GM12878 (cell line): ENCODE measurements around the gene NCAM1. TPM values are rescaled to one million over a fixed set of nuclear protein-coding genes. Genes with fewer than 3 reads are reported as not detected.

ENCODE experiments used
- ATAC-seq: fragments of 200-7000 bp; cut with Tn5 transposase; 3 replicates; pipeline ENCODE4 v1.9.1; 2020; ENCODE audit warnings: mild to moderate bottlenecking, moderate library complexity
- BruUV-seq: library from RNA; stranded (reverse); fragments of 400-500 nt; replicated peaks from 2 replicates; lab custom pipeline; 2021; lab: Mats Ljungman, UMichigan
- CTCF ChIA-PET: fragments of 300-600 bp; sonication (Branson Sonifier 250); formaldehyde crosslinking; extraction: SDS; loops from one replicate; lab custom pipeline; 2021; ENCODE audit warnings: inconsistent platforms; lab: Yijun Ruan, JAX
- POLR2A ChIA-PET: fragments of 350-600 bp; formaldehyde crosslinking; extraction: SDS; loops from one replicate; lab custom pipeline; 2021; ENCODE audit warnings: inconsistent platforms; lab: Charles Lee
- RAD21 ChIA-PET: fragments of 300-600 bp; sonication (Branson Sonifier 250); formaldehyde crosslinking; loops from one replicate; lab custom pipeline; 2023; ENCODE audit warnings: antibody characterized with exemption; ENCODE audit not compliant: unreplicated experiment; lab: Charles Lee
- SMC1A ChIA-PET: fragments of 300-600 bp; sonication (Branson Sonifier 250); formaldehyde crosslinking; loops from one replicate; lab custom pipeline; 2023; ENCODE audit not compliant: unreplicated experiment, uncharacterized antibody; lab: Charles Lee
- DNase-seq: peaks from one replicate; pipeline ENCODE4 v3.0.0-alpha.2; 2011; ENCODE audit warnings: low read depth, low spot score
- FAIRE-seq: peaks from 3 replicates; lab custom pipeline; 2011; peaks lifted over from hg19 to GRCh38; lab: Jason Lieb, UNC
- H2AFZ ChIP-seq: 2 replicates; pipeline ENCODE4 v1.6.0; 2011; ENCODE audit warnings: low read depth, low read length, control low read depth; ENCODE audit not compliant: control insufficient read depth
- H3K27ac ChIP-seq: 2 replicates; pipeline ENCODE4 v1.5.1; 2011; ENCODE audit warnings: control low read depth; ENCODE audit not compliant: control insufficient read depth, insufficient read depth
- H3K27me3 ChIP-seq, 2 experiments: replicated peaks in 1 of 2; 2 replicates each; pipeline versions ENCODE4 v1.6.0 to v1.6.1; 2011; ENCODE audit warnings: low read length in 1 of 2; ENCODE audit not compliant: control insufficient read depth in 2 of 2, insufficient read depth in 2 of 2
- H3K36me3 ChIP-seq, 2 experiments: 2 replicates each; pipeline ENCODE4 v1.5.1; 2011; ENCODE audit warnings: low read length in 1 of 2; ENCODE audit not compliant: control insufficient read depth in 2 of 2, insufficient read depth in 2 of 2
- H3K4me1 ChIP-seq: 2 replicates; pipeline ENCODE4 v1.6.1; 2011; ENCODE audit warnings: mild to moderate bottlenecking, low read length, moderate library complexity, mixed read lengths; ENCODE audit not compliant: control insufficient read depth, insufficient read depth
- H3K4me2 ChIP-seq: 2 replicates; pipeline ENCODE4 v1.6.0; 2011; ENCODE audit warnings: control low read depth; ENCODE audit not compliant: control insufficient read depth, insufficient read depth
- H3K4me3 ChIP-seq: fragments of 200-600 bp; sonication (generic); 2 replicates; pipeline ENCODE4 v1.5.1; 2016
- H3K79me2 ChIP-seq: 2 replicates; pipeline ENCODE4 v1.6.0; 2011; ENCODE audit warnings: low read length; ENCODE audit not compliant: control insufficient read depth, insufficient read depth
- H3K9ac ChIP-seq: 2 replicates; pipeline ENCODE4 v1.8.0; 2011; ENCODE audit warnings: low read length, control low read depth, mixed read lengths; ENCODE audit not compliant: control insufficient read depth, insufficient read depth
- H3K9me3 ChIP-seq: replicated peaks from 3 replicates; pipeline ENCODE4 v1.5.1; 2011; ENCODE audit warnings: mild to moderate bottlenecking, low read length; ENCODE audit not compliant: control insufficient read depth, insufficient read depth
- H4K20me1 ChIP-seq: 2 replicates; pipeline ENCODE4 v1.6.0; 2011; ENCODE audit not compliant: control insufficient read depth, insufficient read depth
- ASH2L ChIP-seq: fragments of 300-600, 200-600 bp; sonication (generic); IDR thresholded peaks from 2 replicates; pipeline ENCODE4 v1.6.1; 2017; ENCODE audit warnings: low read depth, mild to moderate bottlenecking, borderline replicate concordance
- CBFB ChIP-seq: IDR thresholded peaks from 2 replicates; pipeline ENCODE4 v1.6.1; 2016; ENCODE audit warnings: antibody characterized with exemption, low read depth
- SMAD5 ChIP-seq: IDR thresholded peaks from 2 replicates; pipeline ENCODE4 v1.6.1; 2016; ENCODE audit warnings: antibody characterized with exemption, low read depth
- SUPT20H ChIP-seq: IDR thresholded peaks from 2 replicates; pipeline ENCODE4 v1.6.1; 2011; ENCODE audit warnings: low read depth, mild to moderate bottlenecking, low read length, moderate library complexity, borderline replicate concordance; ENCODE audit not compliant: control insufficient read depth
- TAF1 ChIP-seq: IDR thresholded peaks from 2 replicates; pipeline ENCODE4 v1.6.1; 2011; ENCODE audit warnings: mild to moderate bottlenecking, low read depth, low read length, borderline replicate concordance
- ZBTB11 ChIP-seq: fragments of 450-650 bp; formaldehyde crosslinking; IDR thresholded peaks from 2 replicates; pipeline ENCODE4 v1.5.0; 2022; ENCODE audit warnings: mild to moderate bottlenecking, missing genetic modification characterization
- ZNF207 ChIP-seq: fragments of 450-650 bp; IDR thresholded peaks from 2 replicates; pipeline ENCODE4 v1.6.1; 2014; ENCODE audit warnings: antibody characterized with exemption, mild to moderate bottlenecking, borderline replicate concordance
- ZNF24 ChIP-seq: fragments of 450-650 bp; IDR thresholded peaks from 2 replicates; pipeline ENCODE4 v1.6.1; 2017; ENCODE audit warnings: antibody characterized with exemption, mild to moderate bottlenecking
- WGBS: methylation state at CpG from one replicate; pipeline ENCODE4 v1.1.6; 2016; ENCODE audit warnings: low lambda C conversion rate; ENCODE audit not compliant: insufficient replicate concordance, insufficient coverage; ENCODE audit errors: missing lambda C conversion rate; 5-methylcytosine and 5-hydroxymethylcytosine counted together
- in situ Hi-C: fragments of 300-500 bp; cut with MboI; formaldehyde crosslinking; loops from 9 replicates; pipeline ENCODE4 v1.14.3; 2018; ENCODE audit warnings: mixed read lengths
- intact Hi-C: fragments of 100-400 bp; cut with micrococcal nuclease; formaldehyde crosslinking; loops from one replicate; pipeline ENCODE4 v1.14.2; 2022; ENCODE audit not compliant: unreplicated experiment
- polyA plus RNA-seq, 11 experiments: library from polyadenylated mRNA; depleted of rRNA in 4 of 11; unstranded in 6 of 11; stranded (reverse) in 5 of 11; fragments of >200 nt; fragmentation: Nextera tagmentation in 4 of 11; fragmentation: Illumina TruSeq in 1 of 11; extraction: Ambion mirVana in 4 of 11; extraction: Trizol in 1 of 11; gene quantifications; 1 replicate in 1 of 11; 2 replicates in 10 of 11; pipeline versions ENCODE4 v1.2.1 to v1.2.3, GENCODE V29; 2011 to 2016; ENCODE audit warnings: inconsistent platforms in 2 of 11, missing spikeins in 2 of 11, low read depth in 1 of 11
- total RNA-seq, 4 experiments: library from RNA; depleted of rRNA in 3 of 4; stranded (reverse); fragments of >200 nt in 3 of 4; fragmentation: Illumina TruSeq in 1 of 4; extraction: Trizol in 1 of 4; gene quantifications; 2 replicates each; pipeline versions ENCODE4 v1.2.1 to v1.2.3, GENCODE V29; 2013 to 2021
- TF ChIP-seq, protein P1 (sequence below): IDR thresholded peaks from 2 replicates; pipeline ENCODE4 v1.6.1; 2011; ENCODE audit warnings: low read depth, mild to moderate bottlenecking, low read length, moderate library complexity, borderline replicate concordance; ENCODE audit errors: extremely low read depth

The NCAM1 gene
- total and polyA plus RNA-seq, 10 of the 15 experiments (the other 5 are each of a cell fraction or from before 2014, with no cell fraction given) = 0.10 to 0.23 (median 0.11) TPM; not detected in 7

GRCh38 chr11:113104691-113105251 lies 143.6 kb downstream of the NCAM1 start (continued):
- TF ChIP-seq ZBTB11 = no peak
- no peak for TF ChIP-seq TAF1
- no peak for TF ChIP-seq ASH2L

DNA sequence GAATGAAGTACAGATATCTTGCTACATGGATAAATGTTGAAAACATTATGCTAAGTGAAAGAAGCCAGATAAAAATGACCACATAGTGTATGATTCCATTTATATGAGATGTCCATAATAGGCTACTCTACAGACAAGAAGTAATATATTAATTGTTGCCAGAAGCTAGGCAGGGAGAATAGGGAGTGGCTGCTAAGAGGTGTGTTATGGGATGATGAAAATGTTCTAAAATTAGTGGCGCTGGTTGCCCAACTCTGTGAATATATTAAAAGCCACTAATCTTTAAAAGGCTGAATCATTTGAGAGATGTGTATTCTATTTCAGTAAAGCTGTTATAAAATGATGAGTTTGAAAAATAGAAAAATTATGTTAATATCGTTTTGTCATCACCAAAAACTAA lies 144.4 kb downstream of the NCAM1 start:
- CTCF ChIA-PET = interaction anchor here (0.8 kb wide), 1 partner anchor 8 kb away, joined by 3 read pairs; no protein-coding TSS in a partner anchor
- in situ Hi-C loops (no loop called here), intact Hi-C loops (no loop called here)
- H3K27ac ChIP-seq = no peak overlapping the region
- FAIRE-seq (no peak), ATAC-seq (no peak), DNase-seq (no peak)
- TF ChIP-seq, protein P1, sequence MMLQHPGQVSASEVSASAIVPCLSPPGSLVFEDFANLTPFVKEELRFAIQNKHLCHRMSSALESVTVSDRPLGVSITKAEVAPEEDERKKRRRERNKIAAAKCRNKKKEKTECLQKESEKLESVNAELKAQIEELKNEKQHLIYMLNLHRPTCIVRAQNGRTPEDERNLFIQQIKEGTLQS = no peak
- TF ChIP-seq SMAD5 (no peak), CBFB (no peak), SUPT20H (no peak), ZNF207 (no peak), ZNF24 (no peak)
- POLR2A ChIA-PET = no interaction called here
- 17% methylated on average over 2 of the region's 2 CpGs for WGBS
- no peaks in the 10 kb centered on the region for H3K9me3 ChIP-seq
- H3K4me1 ChIP-seq = no peaks in the 10 kb centered on the region
- no peaks in the 10 kb centered on the region for H3K27me3 ChIP-seq
- no peak overlapping the region for H3K9ac ChIP-seq
- SMC1A ChIA-PET = no interaction called here
- no peaks in the 10 kb centered on the region for H3K36me3 ChIP-seq
- no peaks in the 10 kb centered on the region for H3K79me2 ChIP-seq
- RAD21 ChIA-PET = no interaction called here
- no peak overlapping the region for H3K4me2 ChIP-seq
- H3K4me3 ChIP-seq = no peak overlapping the region
- no peak overlapping the region for H2AFZ ChIP-seq
- H4K20me1 ChIP-seq = no peaks in the 10 kb centered on the region
- BruUV-seq = no TSS peak
